HAP-1 (cell line): ENCODE results near the gene CCNT2.
"Not testable (repeated sequence)": the region's sequence is repeated elsewhere in the genome, so short reads cannot be mapped to it uniquely, and the experiment has no call there.

ENCODE experiments used
- DNase-seq, 2 experiments: peaks; one replicate each; pipeline ENCODE4 v3.0.0-alpha.2; 2016 to 2020; ENCODE audit warnings: low spot score in 2 of 2
- H3K27me3 ChIP-seq: fragments of 250-450 bp; sonication (Bioruptor Pico); 2 replicates; pipeline ENCODE4 v1.5.1; 2020; ENCODE audit warnings: low read depth, mild to moderate bottlenecking, moderate library complexity
- H3K36me3 ChIP-seq: fragments of 250-450 bp; sonication (Bioruptor Pico); replicated peaks from 2 replicates; pipeline ENCODE4 v1.5.1; 2020; ENCODE audit warnings: mild to moderate bottlenecking
- H3K4me1 ChIP-seq: fragments of 250-450 bp; sonication (Bioruptor Pico); 2 replicates; pipeline ENCODE4 v1.5.1; 2020; ENCODE audit warnings: mild to moderate bottlenecking
- H3K4me3 ChIP-seq: fragments of 250-450 bp; sonication (Bioruptor Pico); 2 replicates; pipeline ENCODE4 v1.5.1; 2020; ENCODE audit warnings: mild to moderate bottlenecking, moderate library complexity
- H3K9me3 ChIP-seq: fragments of 250-450 bp; sonication (Bioruptor Pico); 2 replicates; pipeline ENCODE4 v1.5.1; 2020; ENCODE audit warnings: mild to moderate bottlenecking, moderate library complexity
- in situ Hi-C: fragments of 300-500 bp; cut with MboI; formaldehyde crosslinking; loops from 3 replicates; pipeline ENCODE4 v1.14.3; 2020; ENCODE audit warnings: low sequenced_read_pairs, inconsistent platforms, mixed read lengths

CCNT2 gene

GRCh38 chr2:134918526-134919340 is at the start of gene CCNT2:
Gene CCNT2, plus strand, starts transcription at chr2:134918822. Its CDS starts 33 bp downstream, at chr2:134918855.
- Histone ChIP-seq H3K36me3 (no peaks in the 10 kb centered on the region), H3K4me3 (peak within 1 kb of the TSS; percentile 94), H3K27me3 (no peaks in the 10 kb centered on the region), H3K9me3 (no peaks in the 10 kb centered on the region), H3K4me1 (peaks cover 21% of the 10 kb centered on the region)
- in situ Hi-C loops: no loop called here
- DNase-seq: peak; percentile 98 to 99

- Histone ChIP-seq H3K4me1 (no peaks in the 10 kb centered on the region), H3K4me3 (no peak overlapping the region), H3K9me3 (no peaks in the 10 kb centered on the region), H3K36me3 (no peaks in the 10 kb centered on the region), H3K27me3 (no peaks in the 10 kb centered on the region)
- no peak for DNase-seq
- in situ Hi-C loops: no loop called here
These were observed 48.5 kb upstream of the CCNT2 start for GRCh38 chr2:134869946-134870736.

- DNase-seq: no peak
- H3K27me3 ChIP-seq: no peaks in the 10 kb centered on the region
- H3K9me3 ChIP-seq: no peaks in the 10 kb centered on the region
- H3K4me3 ChIP-seq: no peak overlapping the region
- in situ Hi-C loops: no loop called here
- no peaks in the 10 kb centered on the region for H3K36me3 ChIP-seq
- no peaks in the 10 kb centered on the region for H3K4me1 ChIP-seq
These were observed 45.5 kb upstream of the CCNT2 start for GRCh38 chr2:134873152-134873551.

GRCh38 chr2:134875309-134875708 is 43.3 kb upstream of the CCNT2 start:
- Histone ChIP-seq H3K4me3 (no peak overlapping the region), H3K27me3 (no peaks in the 10 kb centered on the region), H3K4me1 (no peaks in the 10 kb centered on the region), H3K9me3 (no peaks in the 10 kb centered on the region), H3K36me3 (no peaks in the 10 kb centered on the region)
- in situ Hi-C loops: no loop called here
- DNase-seq: no peak

GRCh38 chr2:134882773-134883172 is 35.8 kb upstream of the CCNT2 start:
- in situ Hi-C loops: no loop called here
- no peaks in the 10 kb centered on the region for H3K9me3 ChIP-seq
- no peaks in the 10 kb centered on the region for H3K4me1 ChIP-seq
- H3K36me3 ChIP-seq: no peaks in the 10 kb centered on the region
- H3K4me3 ChIP-seq: no peak overlapping the region
- no peaks in the 10 kb centered on the region for H3K27me3 ChIP-seq
- DNase-seq: no peak

GRCh38 chr2:134883552-134884293 is 34.9 kb upstream of the CCNT2 start:
- no peaks in the 10 kb centered on the region for H3K36me3 ChIP-seq
- no peaks in the 10 kb centered on the region for H3K9me3 ChIP-seq
- H3K4me3 ChIP-seq: no peak overlapping the region
- no peaks in the 10 kb centered on the region for H3K27me3 ChIP-seq
- H3K4me1 ChIP-seq: no peaks in the 10 kb centered on the region
- no peak for DNase-seq
- in situ Hi-C loops: no loop called here

GRCh38 chr2:134884435-134884834 is 34.2 kb upstream of the CCNT2 start:
- no peaks in the 10 kb centered on the region for H3K36me3 ChIP-seq
- no peak for DNase-seq
- H3K4me3 ChIP-seq: no peak overlapping the region
- no peaks in the 10 kb centered on the region for H3K27me3 ChIP-seq
- H3K9me3 ChIP-seq: no peaks in the 10 kb centered on the region
- in situ Hi-C loops: no loop called here
- H3K4me1 ChIP-seq: no peaks in the 10 kb centered on the region

- in situ Hi-C loops: no loop called here
- Histone ChIP-seq H3K27me3 (peaks cover 12% of the 10 kb centered on the region), H3K36me3 (no peaks in the 10 kb centered on the region), H3K4me1 (no peaks in the 10 kb centered on the region), H3K4me3 (no peak overlapping the region), H3K9me3 (no peaks in the 10 kb centered on the region)
- DNase-seq: no peak
These were observed 26.2 kb upstream of the CCNT2 start for GRCh38 chr2:134892282-134893035.

- no peak overlapping the region for H3K4me3 ChIP-seq
- H3K4me1 ChIP-seq: no peaks in the 10 kb centered on the region
- in situ Hi-C loops: loop anchor here (5.0 kb wide), 1 partner anchor 436 kb away; no protein-coding TSS in a partner anchor
- peaks cover 13% of the 10 kb centered on the region for H3K27me3 ChIP-seq
- H3K9me3 ChIP-seq: no peaks in the 10 kb centered on the region
- H3K36me3 ChIP-seq: no peaks in the 10 kb centered on the region
- peak in 1 of 2 experiments; percentile 11 for DNase-seq
These were observed 20.7 kb upstream of the CCNT2 start for GRCh38 chr2:134897932-134898331.

GRCh38 chr2:134899204-134899603 is 19.4 kb upstream of the CCNT2 start:
- Histone ChIP-seq H3K4me1 (no peaks in the 10 kb centered on the region), H3K4me3 (no peak overlapping the region), H3K27me3 (peaks cover 8% of the 10 kb centered on the region; the same call in 1 of the 2 replicates), H3K36me3 (no peaks in the 10 kb centered on the region), H3K9me3 (no peaks in the 10 kb centered on the region)
- DNase-seq: no peak
- in situ Hi-C loops: loop anchor here (5.0 kb wide), 1 partner anchor 437 kb away; no protein-coding TSS in a partner anchor

GRCh38 chr2:134900151-134900550 is 18.5 kb upstream of the CCNT2 start:
- H3K4me1 ChIP-seq: no peaks in the 10 kb centered on the region
- no peaks in the 10 kb centered on the region for H3K9me3 ChIP-seq
- no peak for DNase-seq
- no peak overlapping the region for H3K4me3 ChIP-seq
- no peaks in the 10 kb centered on the region for H3K36me3 ChIP-seq
- H3K27me3 ChIP-seq: peaks cover 8% of the 10 kb centered on the region; the same call in 1 of the 2 replicates
- in situ Hi-C loops: no loop called here

- H3K36me3 ChIP-seq, H3K4me1 ChIP-seq, H3K9me3 ChIP-seq, DNase-seq, H3K4me3 ChIP-seq, H3K27me3 ChIP-seq, in situ Hi-C loops: not testable (repeated sequence)
These were observed 14.9 kb upstream of the CCNT2 start for GRCh38 chr2:134903701-134904100.

GRCh38 chr2:134905168-134905567 is 13.5 kb upstream of the CCNT2 start:
- 0 out of 2 replicates have a peak, but pooled peaks cover 4% of the 10 kb centered on the region for H3K27me3 ChIP-seq
- H3K36me3 ChIP-seq: no peaks in the 10 kb centered on the region
- no peak overlapping the region for H3K4me3 ChIP-seq
- no peaks in the 10 kb centered on the region for H3K4me1 ChIP-seq
- DNase-seq: no peak
- no peaks in the 10 kb centered on the region for H3K9me3 ChIP-seq
- in situ Hi-C loops: no loop called here
